Heart right ventricle (tissue), 16 donors: ENCODE data around the gene NSMCE1. TPM values are rescaled to one million over a fixed set of nuclear protein-coding genes. Genes with fewer than 3 reads are reported as not detected.

Experiments used
- ATAC-seq, 8 donors: fragments of 200-7000 bp; cut with Tn5 transposase; one replicate each; pipeline ENCODE4 v1.9.1; 2020; ENCODE audit warnings: mild to moderate bottlenecking in 8 of 8, moderate library complexity in 8 of 8, moderate number of reproducible peaks in 1 of 8
- DNase-seq, 2 donors: peaks; one replicate each; pipeline ENCODE4 v3.0.0-alpha.2; 2020
- H3K27ac ChIP-seq, 10 donors: fragments of 200-600 bp; sonication (generic) in 2 of 10; one replicate each; pipeline versions ENCODE4 v1.5.0 to v1.8.0; 2020 to 2022; ENCODE audit warnings: mild to moderate bottlenecking in 3 of 10
- H3K27me3 ChIP-seq, 7 donors: fragments of 200-600 bp; one replicate each; pipeline ENCODE4 v1.8.0; 2021 to 2022; ENCODE audit warnings: mild to moderate bottlenecking in 2 of 7
- H3K36me3 ChIP-seq, 9 donors: fragments of 200-600 bp; sonication (generic) in 1 of 9; one replicate each; pipeline versions ENCODE4 v1.5.0 to v1.8.0; 2020 to 2022; ENCODE audit warnings: mild to moderate bottlenecking in 2 of 9
- H3K4me1 ChIP-seq, 9 donors: fragments of 200-600 bp; sonication (generic) in 1 of 9; one replicate each; pipeline versions ENCODE4 v1.5.0 to v1.8.0; 2020 to 2022; ENCODE audit warnings: mild to moderate bottlenecking in 4 of 9
- H3K4me3 ChIP-seq, 10 donors: fragments of 200-600 bp; sonication (generic) in 2 of 10; one replicate each; pipeline versions ENCODE4 v1.5.0 to v1.8.0; 2020 to 2022; ENCODE audit warnings: mild to moderate bottlenecking in 7 of 10, moderate library complexity in 2 of 10
- H3K9me3 ChIP-seq, 11 donors: fragments of 200-600 bp in 10 of 11; sonication (generic) in 2 of 11; one replicate each; pipeline versions ENCODE4 v1.5.0 to v1.8.0; 2013 to 2022; ENCODE audit warnings: mild to moderate bottlenecking in 2 of 11, control low read depth in 1 of 11, moderate library complexity in 1 of 11
- WGBS, 2 donors: extraction: QIAGEN DNeasy Blood & Tissue Kit; methylation state at CpG; one replicate each; pipeline ENCODE4 v1.1.7; 2013; ENCODE audit warnings: inconsistent platforms in 1 of 2; 5-methylcytosine and 5-hydroxymethylcytosine counted together
- intact Hi-C, 10 donors: fragments of 100-400 bp; cut with DNase I; formaldehyde crosslinking; loops; one replicate each; pipeline versions ENCODE4 v1.11.1 to v1.14.2; 2022
- polyA plus RNA-seq, 2 donors: library from polyadenylated mRNA; stranded (reverse); fragments of 200-250 nt; gene quantifications; one replicate each; pipeline ENCODE4 v1.2.3, GENCODE V29; 2013
- total RNA-seq, 10 donors: library from RNA; stranded (reverse); fragmentation: NEBNext Ultra II Directional in 3 of 10; extraction: Animal tissue kit (Norgen Biotek cat#: 25700) in 3 of 10; gene quantifications; one replicate each; pipeline versions ENCODE4 v1.2.1 to v1.2.4, GENCODE V29; 2021 to 2023
- TF ChIP-seq, protein P1 (sequence below), 9 donors: fragments of 200-600 bp; sonication (generic) in 2 of 9; IDR thresholded peaks; one replicate each; pipeline versions ENCODE4 v1.5.0 to v1.8.0; 2021 to 2022; ENCODE audit warnings: antibody characterized with exemption in 9 of 9, mild to moderate bottlenecking in 5 of 9, moderate library complexity in 1 of 9
- donor health status: Arrhythmogenic right ventricular cardiomyopathy.
- donor health status: ischemic (EF 13 %, LVEDD 7.1; RV severe dilation, severe dysfunction).
- donor health status: healthy with polysubstance abuse.
- donor health status: DM: no; HTN: yes; CAD: no.
- donor health status: DM: no; HTN: no; CAD: no.
- donor health status: ischemic (EF 25% LVEDD 6.9; RV normal size, moderate dysfunction).
- donor health status: ischemic (EF 25% LVEDD 5.7; RV mildly dilated, moderate dysfunction).
- donor health status: healthy.
- donor health status: DM: yes; HTN: yes; CAD: no.
- donor health status: Ischemic cardiomyopathy.
- donor health status: ischemic (EF 35%, LVEDD 5.7; RV mildly dilated, moderate dysfunction).
- donor health status: nonischemic (EF 11% LVEDD 7.7; RV severe dilation, severe dysfunction).
- donor health status: DM: yes; HTN: yes; CAD: no.
- donor health status: PGD.
- donor health status: ischemic (EF 29% LVEDD 5.4; RV normal size, mild dysfunction).
- donor health status: nonischemic (EF 23%, LVEDD 6.1; RV moderate dilation, normal function).

NSMCE1 gene
- total and polyA plus RNA-seq, 12 donors, result 33.5 to 57.1 (median 38.1) TPM

DNA sequence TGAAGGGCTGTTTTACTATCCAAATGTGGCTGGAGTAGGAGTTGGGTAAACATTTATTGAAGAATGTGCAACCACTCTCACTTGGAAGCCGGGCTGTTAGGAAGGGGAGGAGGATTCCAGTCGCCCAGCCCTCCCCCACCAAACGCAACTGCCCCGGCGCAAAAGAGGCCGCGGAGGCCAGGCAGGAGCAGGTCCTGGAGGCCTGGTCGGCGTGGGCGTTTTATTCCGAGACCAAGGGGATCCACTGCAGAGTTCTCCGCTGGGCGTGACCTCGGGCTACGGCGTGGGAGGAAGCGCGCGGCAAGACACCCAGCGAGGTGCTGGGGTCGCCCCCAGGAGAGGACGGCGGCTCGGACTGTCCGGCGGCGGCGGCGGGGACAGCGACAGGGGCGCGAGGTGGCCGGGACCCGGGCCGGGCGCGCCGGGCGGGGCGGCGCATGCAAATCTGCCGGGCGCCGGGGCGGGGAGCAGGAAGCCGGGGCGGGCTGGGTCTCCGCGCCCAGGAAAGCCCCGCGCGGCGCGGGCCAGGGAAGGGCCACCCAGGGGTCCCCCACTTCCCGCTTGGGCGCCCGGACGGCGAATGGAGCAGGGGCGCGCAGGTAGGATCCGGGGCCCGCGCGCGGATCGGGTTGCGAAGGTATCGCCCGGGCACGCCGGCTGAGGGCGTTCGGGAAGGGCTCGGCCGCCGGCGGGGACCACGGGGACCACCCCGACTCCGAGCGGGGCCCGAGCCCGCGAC is 45.0 kb upstream of the NSMCE1 start, which contains the start of gene IL4R:
Gene IL4R, plus strand, starts transcription at position 553 of the 739 bp plus-strand sequence. CDS start 26,230 bp downstream, outside the sequence.
- Histone ChIP-seq H3K9me3 (peaks cover 0 to 6% (median 0%) of the 10 kb centered on the region in 11 donors), H3K4me1 (peaks cover 0 to 52% (median 36%) of the 10 kb centered on the region in 9 donors), H3K4me3 (peak within 1 kb of the TSS; percentile 70 to 97 (median 86)), H3K27me3 (peaks cover 0 to 12% (median 0%) of the 10 kb centered on the region in 7 donors), H3K27ac (peak within 1 kb of the TSS; percentile 88 to 100 (median 96)), H3K36me3 (peaks cover 0 to 4% (median 0%) of the 10 kb centered on the region in 9 donors)
- intact Hi-C loops, result loop anchor here in 6 of 10 donors (2.0 to 10.0 kb wide), 6 partner anchors 17 to 79 kb away; no protein-coding TSS in a partner anchor
- peak; percentile 74 to 76 for DNase-seq
- WGBS, 2 donors, result 0 to 1% methylated on average over 65 to 85 of the region's 85 CpGs
- peak; percentile 32 to 67 (median 54) for ATAC-seq
- TF ChIP-seq, protein P1, sequence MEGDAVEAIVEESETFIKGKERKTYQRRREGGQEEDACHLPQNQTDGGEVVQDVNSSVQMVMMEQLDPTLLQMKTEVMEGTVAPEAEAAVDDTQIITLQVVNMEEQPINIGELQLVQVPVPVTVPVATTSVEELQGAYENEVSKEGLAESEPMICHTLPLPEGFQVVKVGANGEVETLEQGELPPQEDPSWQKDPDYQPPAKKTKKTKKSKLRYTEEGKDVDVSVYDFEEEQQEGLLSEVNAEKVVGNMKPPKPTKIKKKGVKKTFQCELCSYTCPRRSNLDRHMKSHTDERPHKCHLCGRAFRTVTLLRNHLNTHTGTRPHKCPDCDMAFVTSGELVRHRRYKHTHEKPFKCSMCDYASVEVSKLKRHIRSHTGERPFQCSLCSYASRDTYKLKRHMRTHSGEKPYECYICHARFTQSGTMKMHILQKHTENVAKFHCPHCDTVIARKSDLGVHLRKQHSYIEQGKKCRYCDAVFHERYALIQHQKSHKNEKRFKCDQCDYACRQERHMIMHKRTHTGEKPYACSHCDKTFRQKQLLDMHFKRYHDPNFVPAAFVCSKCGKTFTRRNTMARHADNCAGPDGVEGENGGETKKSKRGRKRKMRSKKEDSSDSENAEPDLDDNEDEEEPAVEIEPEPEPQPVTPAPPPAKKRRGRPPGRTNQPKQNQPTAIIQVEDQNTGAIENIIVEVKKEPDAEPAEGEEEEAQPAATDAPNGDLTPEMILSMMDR (IDR thresholded peaks at IDR 0.05), result no peak

GRCh38 chr16:27312580-27313421 is 44.2 kb upstream of the NSMCE1 start:
- peak overlapping the region; percentile 70 to 97 (median 86) for H3K4me3 ChIP-seq
- H3K36me3 ChIP-seq, result no peaks in the 10 kb centered on the region
- peaks cover 0 to 12% (median 0%) of the 10 kb centered on the region in 7 donors for H3K27me3 ChIP-seq
- WGBS, 2 donors, result 70% methylated on average over 11 of the region's 11 CpGs
- TF ChIP-seq, protein P1 (IDR thresholded peaks at IDR 0.05), result no peak
- H3K27ac ChIP-seq, result peak overlapping the region; percentile 88 to 100 (median 96)
- intact Hi-C loops, result loop anchor here in 6 of 10 donors (5.0 to 10.0 kb wide), 4 partner anchors 52 to 78 kb away; no protein-coding TSS in a partner anchor
- ATAC-seq, result no peak
- DNase-seq, result no peak
- H3K9me3 ChIP-seq, result peaks cover 0 to 12% (median 0%) of the 10 kb centered on the region in 11 donors
- H3K4me1 ChIP-seq, result peaks cover 0 to 45% (median 30%) of the 10 kb centered on the region in 9 donors

DNA sequence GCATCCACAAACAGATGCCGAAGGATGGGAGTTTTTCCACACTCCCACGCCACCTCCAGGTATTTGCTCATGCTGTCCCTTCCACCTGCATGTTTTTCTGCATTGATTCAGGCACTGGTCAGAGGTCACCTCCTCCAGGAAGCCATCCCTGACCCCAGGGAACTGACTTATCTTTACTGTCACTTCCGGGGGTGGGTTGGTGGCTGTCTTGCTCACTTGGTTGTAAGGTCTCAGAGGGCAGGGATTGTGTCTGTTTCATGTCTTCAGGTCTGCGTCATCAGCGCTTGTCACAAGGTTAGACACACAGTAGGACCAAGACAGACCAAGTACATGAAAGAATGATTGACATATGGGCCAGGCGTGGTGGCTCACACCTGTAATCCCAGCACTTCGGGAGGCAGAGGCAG is 43.3 kb upstream of the NSMCE1 start:
- ATAC-seq (no peak), DNase-seq (no peak)
- H3K4me3 ChIP-seq, result no peak overlapping the region
- TF ChIP-seq, protein P1 (IDR thresholded peaks at IDR 0.05), result no peak
- no peaks in the 10 kb centered on the region for H3K36me3 ChIP-seq
- peaks cover 0 to 12% (median 0%) of the 10 kb centered on the region in 7 donors for H3K27me3 ChIP-seq
- H3K27ac ChIP-seq, result no peak overlapping the region
- H3K9me3 ChIP-seq, result peaks cover 0 to 13% (median 0%) of the 10 kb centered on the region in 11 donors
- WGBS, 2 donors, result 86 to 87% methylated on average over 7 of the region's 7 CpGs
- H3K4me1 ChIP-seq, result peaks cover 0 to 36% (median 22%) of the 10 kb centered on the region in 9 donors
- intact Hi-C loops, result loop anchor here in 6 of 10 donors (5.0 to 10.0 kb wide), 4 partner anchors 53 to 77 kb away; no protein-coding TSS in a partner anchor

DNA sequence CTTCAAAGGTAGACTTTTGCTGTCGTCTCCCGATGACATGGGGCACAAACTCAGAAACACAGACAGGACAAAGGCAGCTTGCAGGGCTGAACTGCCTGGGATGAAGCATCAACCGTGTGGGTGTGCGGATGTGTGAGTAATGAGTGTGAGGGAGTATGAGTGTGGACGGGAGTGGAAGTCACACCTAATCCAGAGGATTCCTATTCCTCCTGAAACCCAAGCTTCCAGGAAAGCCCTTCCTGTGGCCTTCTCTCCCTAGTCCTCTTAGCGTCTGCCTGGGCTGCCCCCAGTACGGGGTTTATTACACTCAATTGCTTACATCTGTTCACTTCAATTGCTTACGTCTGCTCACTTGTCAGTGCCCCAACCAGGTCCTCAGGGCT is 42.9 kb upstream of the NSMCE1 start:
- no peak overlapping the region for H3K4me3 ChIP-seq
- DNase-seq (no peak), ATAC-seq (no peak)
- 52 to 66% methylated on average over 8 of the region's 8 CpGs for WGBS, 2 donors
- H3K27ac ChIP-seq, result no peak overlapping the region
- TF ChIP-seq, protein P1 (IDR thresholded peaks at IDR 0.05), result no peak
- H3K9me3 ChIP-seq, result peaks cover 0 to 13% (median 0%) of the 10 kb centered on the region in 11 donors
- peaks cover 0 to 31% (median 20%) of the 10 kb centered on the region in 9 donors for H3K4me1 ChIP-seq
- intact Hi-C loops, result loop anchor here in 6 of 10 donors (5.0 to 10.0 kb wide), 4 partner anchors 53 to 77 kb away; no protein-coding TSS in a partner anchor
- peaks cover 0 to 12% (median 0%) of the 10 kb centered on the region in 7 donors for H3K27me3 ChIP-seq
- H3K36me3 ChIP-seq, result no peaks in the 10 kb centered on the region
